GM12865 (cell line): ENCODE measurements around the gene GTF3C1.

ENCODE experiments used
- DNase-seq: peaks from one replicate; pipeline ENCODE4 v3.0.0; 2010; ENCODE audit warnings: low read depth
- H3K4me3 ChIP-seq: 2 replicates; pipeline ENCODE4 v1.5.1; 2011; ENCODE audit warnings: mild to moderate bottlenecking, low read depth, low read length, control low read depth
- TF ChIP-seq, protein P1 (sequence below): IDR thresholded peaks from 2 replicates; pipeline ENCODE4 v1.5.1; 2011; ENCODE audit warnings: low read length, control low read depth, low read depth, inconsistent platforms; ENCODE audit not compliant: insufficient read depth; ENCODE audit errors: missing control alignments

Gene GTF3C1

DNA sequence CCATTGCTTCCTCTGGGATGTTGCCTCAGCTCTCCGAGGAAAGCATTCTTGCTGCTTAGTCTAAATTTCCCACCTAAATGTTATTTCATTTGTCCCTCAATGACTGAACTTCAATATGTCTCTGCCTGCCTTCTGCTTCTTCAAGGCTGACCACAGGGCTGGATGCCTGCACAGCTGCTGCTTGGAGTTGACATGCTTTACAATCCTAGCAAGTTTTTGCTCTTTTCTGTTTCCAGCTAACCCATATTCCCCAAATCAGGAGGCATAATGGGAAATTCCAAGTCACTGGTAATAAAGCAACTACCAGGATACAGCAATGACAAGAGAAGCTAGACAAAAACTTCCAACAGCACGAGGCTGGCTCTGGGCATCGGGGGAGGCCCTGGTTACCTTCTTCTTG is 48.9 kb downstream of the GTF3C1 start:
- no peak for DNase-seq
- H3K4me3 ChIP-seq = no peak overlapping the region
- TF ChIP-seq, protein P1, sequence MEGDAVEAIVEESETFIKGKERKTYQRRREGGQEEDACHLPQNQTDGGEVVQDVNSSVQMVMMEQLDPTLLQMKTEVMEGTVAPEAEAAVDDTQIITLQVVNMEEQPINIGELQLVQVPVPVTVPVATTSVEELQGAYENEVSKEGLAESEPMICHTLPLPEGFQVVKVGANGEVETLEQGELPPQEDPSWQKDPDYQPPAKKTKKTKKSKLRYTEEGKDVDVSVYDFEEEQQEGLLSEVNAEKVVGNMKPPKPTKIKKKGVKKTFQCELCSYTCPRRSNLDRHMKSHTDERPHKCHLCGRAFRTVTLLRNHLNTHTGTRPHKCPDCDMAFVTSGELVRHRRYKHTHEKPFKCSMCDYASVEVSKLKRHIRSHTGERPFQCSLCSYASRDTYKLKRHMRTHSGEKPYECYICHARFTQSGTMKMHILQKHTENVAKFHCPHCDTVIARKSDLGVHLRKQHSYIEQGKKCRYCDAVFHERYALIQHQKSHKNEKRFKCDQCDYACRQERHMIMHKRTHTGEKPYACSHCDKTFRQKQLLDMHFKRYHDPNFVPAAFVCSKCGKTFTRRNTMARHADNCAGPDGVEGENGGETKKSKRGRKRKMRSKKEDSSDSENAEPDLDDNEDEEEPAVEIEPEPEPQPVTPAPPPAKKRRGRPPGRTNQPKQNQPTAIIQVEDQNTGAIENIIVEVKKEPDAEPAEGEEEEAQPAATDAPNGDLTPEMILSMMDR = no peak

DNA sequence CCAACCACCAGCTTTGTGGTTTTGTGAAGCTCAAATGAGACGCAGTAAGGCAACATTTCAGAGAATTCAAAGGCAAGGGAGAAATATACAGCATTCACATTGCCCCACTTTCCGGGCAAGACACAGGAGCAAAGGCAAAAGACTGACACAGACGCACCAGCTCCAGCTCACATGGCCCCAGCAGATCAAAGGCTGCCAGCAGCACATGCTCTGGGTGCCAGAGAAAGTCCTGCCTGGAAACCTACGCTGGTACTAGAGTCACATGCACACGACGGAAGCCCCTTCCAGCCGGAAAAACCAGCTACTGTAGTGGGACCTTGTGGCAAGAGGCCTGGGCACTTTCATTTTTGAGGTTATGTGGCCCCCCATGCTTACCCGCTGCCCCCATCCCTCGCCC is 50.1 kb downstream of the GTF3C1 start:
- H3K4me3 ChIP-seq = no peak overlapping the region
- TF ChIP-seq, protein P1 = no peak
- no peak for DNase-seq

DNA sequence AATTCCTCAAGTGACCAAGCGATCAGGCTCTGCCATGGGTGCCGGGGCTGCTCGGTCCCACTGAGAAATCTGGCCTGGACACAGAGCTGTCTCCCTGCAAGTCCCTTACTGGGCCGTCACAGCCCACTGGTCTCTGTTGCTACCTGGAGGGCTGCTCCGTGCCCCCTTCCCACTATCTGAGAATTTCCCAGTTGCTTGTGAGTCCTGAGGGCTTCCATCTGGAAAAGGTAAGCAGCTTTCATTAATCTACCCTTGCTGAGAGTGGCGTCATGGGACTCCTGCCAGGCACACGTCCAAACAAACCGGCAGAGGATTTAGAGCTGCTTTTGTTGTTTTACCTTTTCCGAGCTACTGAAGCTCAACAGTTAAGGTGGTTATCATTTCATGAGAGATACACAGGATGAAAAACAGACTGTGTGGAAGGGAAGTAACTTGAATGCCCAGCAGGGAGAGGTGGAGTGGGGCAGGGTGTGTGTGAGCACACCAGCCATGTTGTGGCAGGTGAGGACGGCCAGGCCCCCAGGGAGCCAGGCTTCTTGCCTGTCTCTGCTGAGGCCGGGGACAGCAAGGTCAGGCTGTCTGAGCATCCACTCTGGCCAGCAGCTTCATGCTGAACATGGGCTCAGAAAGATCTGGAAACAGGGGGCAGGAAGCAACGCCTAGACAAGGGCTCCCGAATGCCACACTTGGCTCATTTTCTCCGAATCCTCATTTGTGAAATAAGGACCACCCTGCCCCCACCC is 50.6 kb downstream of the GTF3C1 start:
- no peak for DNase-seq
- H3K4me3 ChIP-seq = no peak overlapping the region
- TF ChIP-seq, protein P1 = no peak

DNA sequence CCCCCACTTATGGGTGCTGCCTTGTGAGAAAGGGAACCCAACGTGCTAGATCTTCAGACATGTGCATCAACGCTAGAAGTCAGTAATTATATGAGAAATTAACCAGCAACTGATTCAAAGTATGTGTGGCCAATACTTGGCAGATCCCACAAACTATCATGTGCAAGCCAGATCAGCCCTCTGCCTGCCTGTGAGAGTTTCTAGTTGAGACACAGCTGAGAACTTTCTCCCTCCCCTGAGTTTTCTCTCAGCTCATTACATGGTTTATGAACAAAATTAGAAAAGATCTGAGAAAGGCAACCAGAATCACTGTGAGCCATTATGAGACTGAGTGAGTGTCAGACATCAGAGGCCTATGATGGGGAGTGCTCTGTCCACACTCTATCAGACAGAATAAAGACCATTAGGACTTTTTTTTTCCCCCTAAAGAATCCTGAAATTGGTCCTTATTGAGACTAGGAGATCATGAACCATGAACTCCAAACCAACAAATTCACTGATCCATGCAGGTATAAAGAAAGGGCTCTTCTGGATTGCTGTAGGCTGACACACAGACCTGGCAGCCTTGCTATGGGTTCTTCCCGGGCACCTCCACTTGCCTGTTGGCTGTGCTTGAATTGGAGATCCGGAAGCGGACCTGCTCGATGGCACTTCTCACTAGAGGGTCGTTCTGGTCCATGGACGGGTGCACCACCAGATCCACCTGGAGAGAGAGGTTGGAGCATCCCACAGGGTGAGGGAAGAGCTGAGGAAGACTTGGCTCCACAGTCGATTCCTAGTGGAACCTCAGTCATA is 51.5 kb downstream of the GTF3C1 start:
- H3K4me3 ChIP-seq = no peak overlapping the region
- TF ChIP-seq, protein P1 = no peak
- DNase-seq = peak; percentile 11

DNA sequence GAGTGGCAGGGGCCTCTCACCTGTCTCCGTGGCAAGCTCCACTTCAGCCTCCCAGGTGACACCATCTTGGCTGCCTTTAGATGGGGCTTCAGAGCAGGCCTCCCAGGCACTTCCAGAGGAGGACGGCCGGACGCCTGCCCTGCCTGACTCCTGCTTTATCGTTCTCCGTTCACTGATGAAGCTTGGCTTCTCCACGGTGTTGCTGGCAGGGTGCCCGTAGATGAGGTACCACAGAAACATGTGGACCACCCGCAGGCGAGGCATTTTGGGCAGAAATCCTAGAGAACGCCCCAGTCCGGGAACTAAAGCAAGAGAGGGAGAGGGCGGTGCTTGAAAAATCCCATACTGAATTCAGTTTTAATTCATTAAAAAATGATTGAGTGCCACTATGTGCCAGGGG is 54.5 kb downstream of the GTF3C1 start:
- DNase-seq = no peak
- TF ChIP-seq, protein P1 = no peak
- no peak overlapping the region for H3K4me3 ChIP-seq

DNA sequence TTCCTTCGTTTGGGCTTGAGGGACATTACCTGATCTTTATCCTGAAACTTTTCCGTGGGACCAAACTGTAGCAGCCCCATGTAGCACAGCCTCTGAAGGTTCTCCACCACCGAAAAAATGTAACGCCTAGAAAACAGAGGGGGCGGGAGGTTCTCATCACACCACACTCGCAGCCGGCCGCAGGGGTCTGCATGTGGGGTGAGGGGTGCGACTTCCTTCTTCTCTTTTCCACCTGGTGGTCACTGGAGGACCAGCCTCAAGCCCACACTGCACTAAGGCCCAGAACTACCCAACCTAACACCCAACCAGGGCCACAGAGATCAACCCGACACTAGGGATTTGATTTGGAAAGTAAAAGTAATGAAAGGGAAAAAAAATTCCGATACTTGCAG is 57.1 kb downstream of the GTF3C1 start:
- no peak for DNase-seq
- TF ChIP-seq, protein P1 = no peak
- no peak overlapping the region for H3K4me3 ChIP-seq
